ENCODE results near the gene NKX2-3. TPM values are rescaled to one million over a fixed set of nuclear protein-coding genes. Genes with fewer than 3 reads are reported as not detected.

Gene NKX2-3
- total RNA-seq, 3 donors from 2014 or later (not counting 1 experiment from before 2014, with no cell fraction given) = not detected

GRCh38 chr10:99525897-99526296 lies 6.8 kb upstream of the NKX2-3 start:
- H3K36me3 ChIP-seq (ENCODE audit: control insufficient read depth, insufficient read depth, low read length) = no peaks in the 10 kb centered on the region
- ATAC-seq = no peak
- H3K4me3 ChIP-seq (ENCODE audit: low read length) = no peak overlapping the region
- H3K4me1 ChIP-seq (ENCODE audit: control insufficient read depth, insufficient read depth, low read length) = peaks cover 23% of the 10 kb centered on the region
- Mint-ChIP-seq H3K27me3 (ENCODE audit: low read depth in 2 of 2) (peaks cover 58 to 77% of the 10 kb centered on the region in 2 donors), H3K4me3 (no peak overlapping the region), H3K9me3 (no peaks in the 10 kb centered on the region), H3K27ac (no peak overlapping the region), H3K4me1 (peaks cover 26 to 34% of the 10 kb centered on the region in 2 donors), H3K36me3 (no peaks in the 10 kb centered on the region)
- peaks cover 44% of the 10 kb centered on the region for H3K27me3 ChIP-seq (ENCODE audit: control insufficient read depth, insufficient read depth, low read length)
- no peaks in the 10 kb centered on the region for H3K9me3 ChIP-seq (ENCODE audit: control insufficient read depth, insufficient read depth, low read length)
- H3K27ac ChIP-seq (ENCODE audit: low read length) = no peak overlapping the region
- TF ChIP-seq CTCF (IDR thresholded peaks at IDR 0.05) = no peak
- intact Hi-C loops (cut with micrococcal nuclease) = no loop called here
- DNase-seq = no peak

- no peak for ATAC-seq
- no peak overlapping the region for H3K4me3 ChIP-seq (ENCODE audit: low read length)
- H3K36me3 ChIP-seq (ENCODE audit: control insufficient read depth, insufficient read depth, low read length) = no peaks in the 10 kb centered on the region
- WGBS (ENCODE audit: insufficient coverage) = 65% methylated on average over 24 of the region's 24 CpGs
- H3K9me3 Mint-ChIP-seq = no peaks in the 10 kb centered on the region
- peaks cover 64 to 80% of the 10 kb centered on the region in 2 donors for H3K27me3 Mint-ChIP-seq (ENCODE audit: low read depth in 2 of 2)
- no peaks in the 10 kb centered on the region for H3K9me3 ChIP-seq (ENCODE audit: control insufficient read depth, insufficient read depth, low read length)
- H3K36me3 Mint-ChIP-seq = no peaks in the 10 kb centered on the region
- peaks cover 28% of the 10 kb centered on the region for H3K4me1 ChIP-seq (ENCODE audit: control insufficient read depth, insufficient read depth, low read length)
- no peak overlapping the region for H3K27ac Mint-ChIP-seq
- DNase-seq = no peak
- no peak overlapping the region for H3K27ac ChIP-seq (ENCODE audit: low read length)
- peaks cover 34 to 36% of the 10 kb centered on the region in 2 donors for H3K4me1 Mint-ChIP-seq
- H3K4me3 Mint-ChIP-seq = no peak overlapping the region
- TF ChIP-seq CTCF (IDR thresholded peaks at IDR 0.05) = no peak
- intact Hi-C loops (cut with micrococcal nuclease) = no loop called here
- H3K27me3 ChIP-seq (ENCODE audit: control insufficient read depth, insufficient read depth, low read length) = peaks cover 55% of the 10 kb centered on the region
Measured at GRCh38 chr10:99526861-99527504, 5.8 kb upstream of the NKX2-3 start.

GRCh38 chr10:99527526-99528493 lies 4.9 kb upstream of the NKX2-3 start:
- Mint-ChIP-seq H3K27ac (no peak overlapping the region), H3K9me3 (no peaks in the 10 kb centered on the region), H3K36me3 (no peaks in the 10 kb centered on the region), H3K4me3 (no peak overlapping the region), H3K27me3 (ENCODE audit: low read depth in 2 of 2) (peaks cover 69 to 82% of the 10 kb centered on the region in 2 donors), H3K4me1 (peaks cover 39 to 44% of the 10 kb centered on the region in 2 donors)
- no peak for TF ChIP-seq CTCF (IDR thresholded peaks at IDR 0.05)
- 38% methylated on average over 55 of the region's 56 CpGs for WGBS (ENCODE audit: insufficient coverage)
- DNase-seq = no peak
- Histone ChIP-seq H3K4me3 (ENCODE audit: low read length) (no peak overlapping the region), H3K4me1 (ENCODE audit: control insufficient read depth, insufficient read depth, low read length) (peaks cover 36% of the 10 kb centered on the region), H3K27ac (ENCODE audit: low read length) (no peak overlapping the region), H3K36me3 (ENCODE audit: control insufficient read depth, insufficient read depth, low read length) (no peaks in the 10 kb centered on the region), H3K9me3 (ENCODE audit: control insufficient read depth, insufficient read depth, low read length) (no peaks in the 10 kb centered on the region), H3K27me3 (ENCODE audit: control insufficient read depth, insufficient read depth, low read length) (peaks cover 61% of the 10 kb centered on the region)
- intact Hi-C loops (cut with micrococcal nuclease) = loop anchor here (2.0 kb wide), 1 partner anchor 23 kb away; no protein-coding TSS in a partner anchor
- no peak for ATAC-seq
